HEK293T (cell line): ENCODE measurements around the gene HMX2.

Experiments used
- BHLHE40 ChIP-seq: fragments of 450-650 bp; IDR thresholded peaks from 2 replicates; pipeline ENCODE4 v1.6.1; 2016; ENCODE audit warnings: mild to moderate bottlenecking, moderate library complexity, borderline replicate concordance
- FOXA1 ChIP-seq: fragments of 450-650 bp; IDR thresholded peaks from 2 replicates; pipeline ENCODE4 v1.6.1; 2016; ENCODE audit warnings: mild to moderate bottlenecking
- FOXK2 ChIP-seq: fragments of 450-650 bp; IDR thresholded peaks from 2 replicates; pipeline ENCODE4 v1.6.1; 2016; ENCODE audit warnings: mild to moderate bottlenecking
- FOXM1 ChIP-seq: fragments of 450-650 bp; IDR thresholded peaks from 2 replicates; pipeline ENCODE4 v1.6.1; 2017; ENCODE audit warnings: mild to moderate bottlenecking, borderline replicate concordance
- HDGF ChIP-seq: fragments of 450-650 bp; IDR thresholded peaks from 2 replicates; pipeline ENCODE4 v1.6.1; 2017; ENCODE audit warnings: antibody characterized with exemption, borderline replicate concordance
- L3MBTL2 ChIP-seq: fragments of 450-650 bp; conservative IDR thresholded peaks from 2 replicates; pipeline ENCODE4 v1.6.1; 2016; ENCODE audit warnings: mild to moderate bottlenecking
- NFRKB ChIP-seq: fragments of 450-650 bp; IDR thresholded peaks from 2 replicates; pipeline ENCODE4 v1.6.1; 2016; ENCODE audit warnings: mild to moderate bottlenecking, moderate library complexity
- SP1 ChIP-seq: fragments of 450-650 bp; IDR thresholded peaks from 2 replicates; pipeline ENCODE4 v1.6.1; 2017
- ZNF384 ChIP-seq: fragments of 450-650 bp; IDR thresholded peaks from 2 replicates; pipeline ENCODE4 v1.6.1; 2016

DNA sequence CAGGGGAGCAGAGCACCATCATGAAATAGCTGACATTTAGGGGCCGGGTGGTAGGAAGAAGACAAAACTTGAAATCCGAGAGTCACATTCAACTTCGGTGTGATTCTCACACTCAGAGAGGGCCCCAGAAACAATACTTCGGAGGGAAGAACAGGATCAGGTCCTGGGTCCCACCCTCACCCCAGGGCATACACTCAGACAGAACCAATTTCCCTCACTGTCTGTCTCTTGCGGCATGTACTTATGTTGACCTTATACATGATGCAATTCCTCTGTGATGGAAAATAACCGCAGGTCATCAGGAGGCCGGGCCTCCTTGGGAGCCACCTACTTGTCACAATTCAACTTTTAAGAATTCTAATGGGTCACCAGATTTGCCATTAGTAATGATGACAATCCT is 38.5 kb upstream of the HMX2 start:
- no peak for TF ChIP-seq FOXM1
- TF ChIP-seq FOXA1: no peak
- no peak for TF ChIP-seq FOXK2
- TF ChIP-seq SP1: no peak
- TF ChIP-seq BHLHE40: no peak
- TF ChIP-seq HDGF: no peak
- TF ChIP-seq L3MBTL2: no peak
- no peak for TF ChIP-seq ZNF384
- no peak for TF ChIP-seq NFRKB
